Peyer's patch (tissue), 4 donors: ENCODE results near the gene TRABD2A. TPM values are rescaled to one million over a fixed set of nuclear protein-coding genes. Genes with fewer than 3 reads are reported as not detected.
A peak's percentile ranks its signal among the peaks of the same experiment; 100 is the strongest.

ENCODE experiments used
- DNase-seq, 3 donors: peaks; one replicate each; pipeline ENCODE4 v3.0.0-alpha.2; 2017 to 2019
- H3K27ac ChIP-seq, 4 donors: fragments of 200-600 bp; sonication (generic); one replicate each; pipeline ENCODE4 v1.5.1; 2016 to 2019
- H3K27me3 ChIP-seq, 2 donors: fragments of 200-600 bp; sonication (generic); one replicate each; pipeline ENCODE4 v1.5.1; 2019
- H3K36me3 ChIP-seq, 3 donors: fragments of 200-600 bp; sonication (generic); one replicate each; pipeline ENCODE4 v1.5.1; 2016 to 2019
- H3K4me1 ChIP-seq, 4 donors: fragments of 200-600 bp; sonication (generic); one replicate each; pipeline ENCODE4 v1.5.1; 2016 to 2019
- H3K4me3 ChIP-seq, 4 donors: fragments of 200-600 bp; sonication (generic); 1 replicate in 3 of 4; 2 replicates in 1 of 4; pipeline ENCODE4 v1.5.1; 2016 to 2019; ENCODE audit warnings: mild to moderate bottlenecking in 1 of 4
- H3K9me3 ChIP-seq, 4 donors: fragments of 200-600 bp; sonication (generic); one replicate each; pipeline ENCODE4 v1.5.1; 2016 to 2019; ENCODE audit warnings: mild to moderate bottlenecking in 1 of 4
- CTCF ChIP-seq, 6 experiments: fragments of 450-650 bp in 4 of 6; fragments of 200-600 bp in 2 of 6; sonication (generic) in 1 of 6; IDR thresholded peaks; one replicate each; pipeline ENCODE4 v1.5.1; 2017 to 2019; ENCODE audit warnings: antibody characterized with exemption in 6 of 6, mild to moderate bottlenecking in 3 of 6, moderate library complexity in 1 of 6
- POLR2A ChIP-seq, 2 donors: fragments of 450-650 bp; IDR thresholded peaks; one replicate each; pipeline ENCODE4 v1.5.1; 2017; ENCODE audit warnings: antibody characterized with exemption in 2 of 2, mild to moderate bottlenecking in 2 of 2, moderate library complexity in 2 of 2
- total RNA-seq, 4 donors: library from RNA; depleted of rRNA; stranded (reverse); fragments of >200 nt; gene quantifications; one replicate each; pipeline ENCODE4 v1.1.0, GENCODE V29; 2016

The TRABD2A gene
- total RNA-seq, 4 donors from 2014 or later, result 32.2 to 85.4 (median 55.0) TPM

- Histone ChIP-seq H3K4me3 (no peak overlapping the region), H3K36me3 (no peaks in the 10 kb centered on the region), H3K27ac (no peak overlapping the region), H3K9me3 (no peaks in the 10 kb centered on the region), H3K4me1 (no peaks in the 10 kb centered on the region), H3K27me3 (no peaks in the 10 kb centered on the region)
- no peak for DNase-seq
- TF ChIP-seq CTCF (IDR thresholded peaks at IDR 0.05) (no peak), POLR2A (IDR thresholded peaks at IDR 0.05) (no peak)
Measured at GRCh38 chr2:84816426-84817026, 64.4 kb downstream of the TRABD2A start.

- Histone ChIP-seq H3K9me3 (no peaks in the 10 kb centered on the region), H3K27me3 (no peaks in the 10 kb centered on the region), H3K4me1 (no peaks in the 10 kb centered on the region), H3K4me3 (no peak overlapping the region), H3K27ac (no peak overlapping the region), H3K36me3 (no peaks in the 10 kb centered on the region)
- DNase-seq, result no peak
- TF ChIP-seq POLR2A (IDR thresholded peaks at IDR 0.05) (no peak), CTCF (IDR thresholded peaks at IDR 0.05) (no peak)
Measured at GRCh38 chr2:84815146-84815545, 65.7 kb downstream of the TRABD2A start.

GRCh38 chr2:84811839-84812431, 68.9 kb downstream of the TRABD2A start:
- H3K4me1 ChIP-seq, result no peaks in the 10 kb centered on the region
- H3K4me3 ChIP-seq, result no peak overlapping the region
- no peak overlapping the region for H3K27ac ChIP-seq
- no peak for DNase-seq
- no peaks in the 10 kb centered on the region for H3K36me3 ChIP-seq
- H3K27me3 ChIP-seq, result no peaks in the 10 kb centered on the region
- no peak for TF ChIP-seq POLR2A (IDR thresholded peaks at IDR 0.05)
- TF ChIP-seq CTCF (IDR thresholded peaks at IDR 0.05), result no peak
- no peaks in the 10 kb centered on the region for H3K9me3 ChIP-seq

GRCh38 chr2:84808279-84808678, 72.6 kb downstream of the TRABD2A start:
- no peaks in the 10 kb centered on the region for H3K4me1 ChIP-seq
- no peaks in the 10 kb centered on the region for H3K27me3 ChIP-seq
- TF ChIP-seq CTCF (IDR thresholded peaks at IDR 0.05) (no peak), POLR2A (IDR thresholded peaks at IDR 0.05) (no peak)
- H3K9me3 ChIP-seq, result no peaks in the 10 kb centered on the region
- H3K27ac ChIP-seq, result no peak overlapping the region
- H3K4me3 ChIP-seq, result no peak overlapping the region
- H3K36me3 ChIP-seq, result no peaks in the 10 kb centered on the region
- no peak for DNase-seq

GRCh38 chr2:84807063-84807485, 73.8 kb downstream of the TRABD2A start:
- H3K27ac ChIP-seq, result peak overlapping the region in 1 of 4 donors; percentile 28

More at GRCh38 chr2:84807063-84807485, 73.8 kb downstream of the TRABD2A start:
- DNase-seq, result peak in 1 of 3 donors; percentile 57
- no peak for TF ChIP-seq CTCF (IDR thresholded peaks at IDR 0.05)
- TF ChIP-seq POLR2A (IDR thresholded peaks at IDR 0.05), result no peak
- H3K9me3 ChIP-seq, result peaks cover 0 to 4% (median 0%) of the 10 kb centered on the region in 4 donors
- H3K4me3 ChIP-seq, result no peak overlapping the region
- H3K27me3 ChIP-seq, result no peaks in the 10 kb centered on the region
- no peaks in the 10 kb centered on the region for H3K4me1 ChIP-seq
- no peaks in the 10 kb centered on the region for H3K36me3 ChIP-seq
